Kidney epithelial cell (primary cell): ENCODE results near the gene CDC7. TPM values are rescaled to one million over a fixed set of nuclear protein-coding genes. Genes with fewer than 3 reads are reported as not detected.

ENCODE experiments used
- DNase-seq: peaks from one replicate; pipeline ENCODE4 v3.0.0-alpha.2; 2010; ENCODE audit warnings: low read depth
- H3K27me3 ChIP-seq: 2 replicates; pipeline ENCODE4 v1.6.0; 2011; ENCODE audit warnings: low read length; ENCODE audit not compliant: control insufficient read depth, insufficient read depth
- H3K36me3 ChIP-seq: 2 replicates; pipeline ENCODE4 v1.5.1; 2011; ENCODE audit warnings: low read length; ENCODE audit not compliant: control insufficient read depth, insufficient read depth
- H3K4me3 ChIP-seq: 2 replicates; pipeline ENCODE4 v1.5.1; 2011; ENCODE audit warnings: low read depth, mild to moderate bottlenecking, control low read depth, low read length
- total RNA-seq: library from RNA; depleted of rRNA; stranded (reverse); fragments of >200 nt; gene quantifications from 2 replicates; pipeline ENCODE4 v1.2.3, GENCODE V29; 2015
- TF ChIP-seq, protein P1 (sequence below): IDR thresholded peaks from 2 replicates; pipeline ENCODE4 v1.5.1; 2011; ENCODE audit warnings: mild to moderate bottlenecking, moderate library complexity, low read length, control low read depth, inconsistent platforms; ENCODE audit not compliant: insufficient read depth, poor library complexity, severe bottlenecking

CDC7 gene
- total RNA-seq, 1 donor from 2014 or later, result 5.7 TPM

GRCh38 chr1:91537281-91537986 is 36.8 kb downstream of the CDC7 start:
- Histone ChIP-seq H3K27me3 (no peaks in the 10 kb centered on the region), H3K36me3 (no peaks in the 10 kb centered on the region), H3K4me3 (no peak overlapping the region)
- no peak for DNase-seq
- TF ChIP-seq, protein P1, sequence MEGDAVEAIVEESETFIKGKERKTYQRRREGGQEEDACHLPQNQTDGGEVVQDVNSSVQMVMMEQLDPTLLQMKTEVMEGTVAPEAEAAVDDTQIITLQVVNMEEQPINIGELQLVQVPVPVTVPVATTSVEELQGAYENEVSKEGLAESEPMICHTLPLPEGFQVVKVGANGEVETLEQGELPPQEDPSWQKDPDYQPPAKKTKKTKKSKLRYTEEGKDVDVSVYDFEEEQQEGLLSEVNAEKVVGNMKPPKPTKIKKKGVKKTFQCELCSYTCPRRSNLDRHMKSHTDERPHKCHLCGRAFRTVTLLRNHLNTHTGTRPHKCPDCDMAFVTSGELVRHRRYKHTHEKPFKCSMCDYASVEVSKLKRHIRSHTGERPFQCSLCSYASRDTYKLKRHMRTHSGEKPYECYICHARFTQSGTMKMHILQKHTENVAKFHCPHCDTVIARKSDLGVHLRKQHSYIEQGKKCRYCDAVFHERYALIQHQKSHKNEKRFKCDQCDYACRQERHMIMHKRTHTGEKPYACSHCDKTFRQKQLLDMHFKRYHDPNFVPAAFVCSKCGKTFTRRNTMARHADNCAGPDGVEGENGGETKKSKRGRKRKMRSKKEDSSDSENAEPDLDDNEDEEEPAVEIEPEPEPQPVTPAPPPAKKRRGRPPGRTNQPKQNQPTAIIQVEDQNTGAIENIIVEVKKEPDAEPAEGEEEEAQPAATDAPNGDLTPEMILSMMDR, result no peak

DNA sequence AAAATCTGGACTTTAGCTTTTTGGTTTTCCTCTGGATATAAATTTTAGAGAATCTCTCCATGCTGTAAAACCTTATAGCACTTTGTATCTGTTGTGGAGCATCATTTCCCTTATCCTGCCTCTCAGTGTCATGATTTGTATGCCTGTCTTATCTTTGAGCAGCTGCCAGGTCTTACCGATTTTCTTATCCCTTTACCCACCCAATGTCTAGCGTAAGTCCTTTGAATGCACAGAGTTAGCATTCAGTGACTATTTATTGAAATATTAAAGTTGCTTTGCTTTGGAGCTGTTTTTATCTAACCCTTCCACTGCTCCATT is 37.3 kb downstream of the CDC7 start:
- no peaks in the 10 kb centered on the region for H3K27me3 ChIP-seq
- no peaks in the 10 kb centered on the region for H3K36me3 ChIP-seq
- TF ChIP-seq, protein P1, result no peak
- no peak overlapping the region for H3K4me3 ChIP-seq
- DNase-seq, result no peak

DNA sequence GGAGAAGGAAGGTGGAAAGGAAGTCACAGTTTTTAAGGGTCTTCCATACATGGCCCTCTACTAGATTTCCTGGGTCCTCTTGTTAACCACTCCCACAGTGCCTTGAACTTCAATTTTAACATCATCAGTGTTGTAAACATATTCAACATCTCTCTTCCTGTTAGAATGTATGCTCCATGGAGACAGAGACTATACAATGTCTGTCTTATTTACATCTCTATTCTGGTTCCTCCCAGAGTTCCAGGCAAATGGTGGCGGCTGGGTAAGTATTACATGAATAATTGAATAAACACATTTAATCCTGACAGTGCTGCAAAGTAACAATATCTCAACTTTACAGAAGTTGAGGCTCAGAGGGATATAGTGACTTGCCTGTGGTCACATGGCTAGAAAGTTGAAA is 40.3 kb downstream of the CDC7 start:
- Histone ChIP-seq H3K36me3 (no peaks in the 10 kb centered on the region), H3K4me3 (no peak overlapping the region), H3K27me3 (no peaks in the 10 kb centered on the region)
- TF ChIP-seq, protein P1, result no peak
- no peak for DNase-seq

GRCh38 chr1:91541918-91542533 is 41.4 kb downstream of the CDC7 start:
- TF ChIP-seq, protein P1, result no peak
- DNase-seq, result no peak
- Histone ChIP-seq H3K4me3 (no peak overlapping the region), H3K36me3 (no peaks in the 10 kb centered on the region), H3K27me3 (no peaks in the 10 kb centered on the region)

GRCh38 chr1:91545506-91546300 is 45.1 kb downstream of the CDC7 start:
- Histone ChIP-seq H3K36me3 (no peaks in the 10 kb centered on the region), H3K4me3 (no peak overlapping the region), H3K27me3 (no peaks in the 10 kb centered on the region)
- no peak for DNase-seq
- TF ChIP-seq, protein P1, result no peak
